HG03159 (cell line): ENCODE measurements around the gene SRCAP.
A peak's percentile ranks its signal among the peaks of the same experiment; 100 is the strongest.
"Not testable (repeated sequence)": the region's sequence is repeated elsewhere in the genome, so short reads cannot be mapped to it uniquely, and the experiment has no call there.

Experiments used
- ATAC-seq: cut with Tn5 transposase; IDR thresholded peaks from one replicate; pipeline ENCODE4 v1.9.1; 2021; ENCODE audit warnings: mild to moderate bottlenecking, moderate library complexity; ENCODE audit not compliant: unreplicated experiment

Gene SRCAP

DNA sequence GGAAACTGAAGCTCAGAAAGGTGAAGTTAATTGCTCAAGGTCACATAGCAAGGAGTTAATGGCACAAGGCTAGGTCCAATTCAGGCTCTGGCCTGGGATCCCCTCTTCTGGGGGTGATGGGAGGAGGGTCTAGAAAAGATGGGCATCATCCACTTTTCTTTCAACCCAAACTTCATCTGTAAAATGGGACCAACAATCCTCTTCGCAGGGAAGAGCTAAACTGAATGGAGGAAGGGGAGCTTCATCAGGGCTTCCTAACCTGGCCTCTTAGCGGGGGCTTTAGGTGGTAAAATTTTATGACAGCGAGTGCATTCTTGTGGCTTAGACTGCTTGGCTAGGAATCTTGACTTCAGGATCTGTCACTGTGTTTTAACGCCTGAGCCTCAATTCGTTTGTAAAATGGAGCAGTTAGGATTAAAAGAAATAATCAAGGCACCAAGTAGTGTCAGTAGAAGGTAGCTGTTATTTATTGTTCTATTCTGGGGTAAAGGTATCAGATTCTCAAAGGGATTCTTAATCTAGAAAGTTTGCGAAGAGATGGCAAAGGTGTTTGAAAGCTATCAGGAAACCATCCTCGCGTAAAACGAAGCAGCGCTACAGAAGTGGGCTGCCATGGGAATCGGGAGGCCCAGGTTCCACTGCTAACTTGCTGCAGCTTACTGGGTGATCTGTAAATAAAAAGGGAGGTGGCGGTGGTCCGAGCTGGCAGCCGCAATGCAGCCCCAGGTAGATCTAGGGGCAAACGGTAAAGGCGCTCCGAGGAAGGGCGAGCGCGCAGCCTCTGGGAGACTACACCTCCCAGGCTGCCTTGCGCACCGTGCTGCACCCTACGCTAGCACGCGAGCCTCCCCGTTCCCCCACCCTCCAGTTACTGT, 1.5 kb upstream of the SRCAP start:
- peak; percentile 82 for ATAC-seq

DNA sequence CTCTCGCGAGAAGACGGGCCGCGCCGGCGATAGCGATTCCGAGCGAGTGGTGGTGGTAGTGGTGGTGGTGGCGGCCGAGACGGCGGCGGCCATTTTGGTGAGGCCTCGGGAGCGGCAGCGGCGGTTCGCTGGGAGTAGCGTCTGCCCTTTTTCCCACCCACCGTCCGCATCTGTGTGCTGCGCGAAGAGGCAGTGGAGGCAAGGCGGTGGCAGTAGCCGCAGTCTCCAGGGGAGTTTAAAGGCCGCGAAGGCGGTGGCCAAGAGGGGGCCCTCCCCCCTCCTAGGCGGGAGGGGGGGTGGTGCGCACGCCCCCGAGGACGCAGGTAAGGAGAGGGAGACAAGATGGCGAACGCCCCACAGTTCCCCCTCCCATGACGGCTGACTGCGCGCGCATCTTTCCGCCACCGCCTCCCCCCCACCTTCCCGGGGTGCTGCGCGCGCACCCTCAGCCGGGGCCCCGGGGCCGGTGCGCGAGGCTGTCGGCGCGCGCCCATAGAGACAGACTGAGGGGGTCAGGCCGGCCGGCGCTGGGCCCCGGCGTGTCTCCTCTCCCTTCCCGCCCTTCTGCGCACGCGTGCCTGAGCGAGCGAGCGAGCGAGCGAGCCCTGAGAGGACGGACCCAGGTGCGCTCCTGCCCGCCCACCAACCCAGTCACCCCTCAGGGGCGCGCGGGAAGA, 694 bp upstream of the SRCAP start:
- ATAC-seq = peak; percentile 64

DNA sequence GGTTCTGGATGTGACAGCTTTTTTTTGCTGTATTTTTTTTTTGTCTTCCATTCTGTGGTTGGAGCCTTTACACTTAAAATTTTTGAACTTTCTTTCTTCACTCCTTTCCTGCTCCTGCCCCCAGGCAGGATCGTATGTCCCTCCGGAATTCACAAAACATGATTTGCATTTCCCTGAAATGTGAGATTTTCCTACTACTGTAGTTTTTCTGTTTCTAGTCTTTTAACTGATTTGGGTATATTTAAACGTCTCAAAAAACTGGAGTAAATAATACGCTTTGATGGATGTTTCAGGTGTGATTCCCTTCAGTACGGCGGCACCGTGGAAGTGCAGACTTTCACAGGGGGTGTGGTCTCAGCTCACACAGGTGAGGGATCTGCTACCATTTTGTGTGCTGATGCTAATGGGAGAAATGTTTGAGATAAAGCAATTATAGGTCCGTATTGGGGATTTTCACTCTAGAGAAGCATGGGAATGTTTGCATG, 686 bp downstream of the SRCAP start:
- ATAC-seq = no peak

DNA sequence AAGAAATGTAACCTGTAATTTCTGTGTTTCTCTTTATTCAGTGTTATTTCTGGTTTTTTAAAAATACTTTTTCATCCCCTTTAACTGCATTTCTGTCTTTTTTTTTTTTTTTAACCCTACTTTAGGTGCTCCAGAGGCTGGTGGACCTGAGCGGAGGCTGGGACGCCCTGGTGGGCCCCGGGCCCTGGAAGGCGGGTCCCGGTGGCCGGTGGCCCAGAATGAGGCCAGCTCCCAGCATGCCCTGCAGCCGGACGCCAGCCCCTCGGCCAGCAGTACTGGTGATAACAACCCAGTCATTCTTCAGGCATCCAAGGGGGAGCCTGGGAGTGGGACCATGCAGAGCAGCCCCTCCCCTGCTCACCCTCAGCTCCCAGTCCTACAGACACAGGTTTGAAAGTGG, 1.5 kb downstream of the SRCAP start:
- no peak for ATAC-seq

DNA sequence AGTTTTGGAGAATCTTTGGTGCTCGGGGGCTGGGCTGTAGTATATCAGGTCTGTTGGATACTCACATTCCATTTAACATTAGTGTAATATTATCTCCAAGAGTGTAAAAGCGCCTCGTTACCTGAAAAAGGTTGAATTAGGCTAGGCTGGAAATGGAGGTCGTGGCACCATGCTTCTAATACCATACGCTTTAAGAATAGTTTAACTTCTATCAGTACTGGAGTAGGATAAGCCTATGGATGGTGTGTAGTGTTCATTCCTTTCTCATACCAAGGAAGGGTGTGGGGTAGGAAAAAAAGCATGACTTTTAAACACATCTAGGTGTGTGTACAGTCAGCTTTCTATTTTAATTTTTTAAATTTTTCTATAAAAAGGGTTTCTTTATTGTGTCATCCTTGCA, 2.0 kb downstream of the SRCAP start:
- no peak for ATAC-seq

DNA sequence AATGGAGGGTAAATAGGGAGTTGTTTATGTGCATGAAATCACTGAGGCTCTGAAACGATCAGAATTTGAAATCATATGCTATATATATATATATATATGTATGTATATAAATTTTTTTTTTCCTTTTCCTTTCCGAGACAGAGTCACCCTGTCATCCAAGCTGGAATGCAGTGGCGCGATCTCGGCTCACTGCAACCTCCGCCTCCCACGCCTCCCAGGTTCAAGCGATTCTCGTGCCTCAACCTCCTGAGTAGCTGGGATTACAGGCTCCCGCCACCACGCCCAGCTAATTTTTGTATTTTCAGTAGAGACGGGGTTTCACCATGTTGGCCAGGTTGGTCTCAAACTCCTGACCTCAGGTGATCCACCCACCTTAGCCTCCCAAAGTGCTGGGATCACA, 4.1 kb downstream of the SRCAP start:
- not testable (repeated sequence) for ATAC-seq

DNA sequence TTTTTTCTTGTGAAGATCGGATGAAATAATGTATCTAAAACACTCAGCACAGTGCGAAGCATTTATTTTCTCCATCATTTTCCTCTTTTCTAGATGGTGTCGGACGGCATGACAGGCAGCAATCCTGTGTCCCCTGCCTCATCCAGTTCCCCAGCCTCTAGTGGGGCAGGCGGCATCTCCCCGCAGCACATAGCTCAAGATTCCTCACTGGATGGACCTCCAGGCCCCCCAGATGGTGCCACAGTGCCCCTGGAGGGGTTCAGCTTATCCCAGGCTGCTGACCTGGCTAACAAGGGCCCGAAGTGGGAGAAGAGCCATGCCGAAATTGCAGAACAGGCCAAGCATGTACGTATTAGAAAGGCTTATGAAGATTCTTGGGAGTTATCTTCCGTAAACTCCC, 5.0 kb downstream of the SRCAP start:
- no peak for ATAC-seq

DNA sequence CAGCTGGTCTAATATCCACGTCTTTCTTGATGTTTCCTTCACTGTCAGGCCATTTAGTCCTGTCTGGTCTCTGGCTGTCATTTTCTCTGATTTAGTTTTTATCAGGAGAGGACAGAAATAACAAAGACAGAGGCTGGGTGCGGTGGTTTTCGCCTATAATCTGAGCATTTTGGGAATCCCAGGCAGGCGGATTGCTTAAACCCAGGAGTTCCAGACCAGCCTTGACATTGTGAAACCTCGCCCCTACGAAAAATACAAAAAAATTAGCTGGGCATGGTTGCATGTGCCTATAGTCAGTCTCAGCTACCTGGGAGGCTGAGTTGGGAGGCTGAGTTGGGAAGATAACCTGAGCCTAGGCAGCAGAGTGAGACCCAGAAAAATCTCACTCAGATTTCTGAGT, 7.1 kb downstream of the SRCAP start:
- ATAC-seq = no peak

DNA sequence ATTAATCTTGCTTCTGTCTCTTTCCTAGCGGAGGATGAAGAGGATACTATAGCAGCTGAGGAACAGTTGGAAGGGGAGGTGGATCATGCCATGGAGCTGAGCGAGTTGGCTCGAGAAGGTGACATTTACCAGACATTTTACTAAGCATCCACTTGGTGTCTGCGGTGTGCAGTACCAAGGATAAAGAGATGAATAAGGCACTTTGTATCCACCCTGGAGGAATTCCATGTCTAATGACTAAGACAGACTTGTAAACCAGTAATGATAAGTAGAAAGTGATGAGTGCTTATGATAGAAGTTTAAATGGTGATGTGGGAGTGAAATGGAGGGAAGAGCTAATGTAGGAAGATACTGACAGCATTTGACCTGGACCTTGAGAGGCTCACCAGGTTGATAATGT, 12.0 kb downstream of the SRCAP start:
- no peak for ATAC-seq

DNA sequence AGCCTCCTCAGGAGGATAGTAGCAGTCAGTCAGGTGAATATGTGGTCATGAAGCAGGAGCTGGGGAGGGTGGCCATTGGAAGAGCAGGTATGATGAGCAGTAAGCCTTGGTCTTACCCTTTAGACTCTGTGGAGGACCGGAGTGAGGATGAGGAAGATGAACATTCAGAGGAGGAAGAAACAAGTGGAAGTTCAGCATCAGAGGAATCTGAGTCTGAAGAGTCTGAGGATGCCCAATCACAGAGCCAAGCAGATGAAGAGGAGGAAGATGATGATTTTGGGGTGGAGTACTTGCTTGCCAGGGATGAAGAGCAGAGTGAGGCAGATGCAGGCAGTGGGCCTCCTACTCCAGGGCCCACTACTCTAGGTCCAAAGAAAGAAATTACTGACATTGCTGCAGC, 12.7 kb downstream of the SRCAP start:
- no peak for ATAC-seq

DNA sequence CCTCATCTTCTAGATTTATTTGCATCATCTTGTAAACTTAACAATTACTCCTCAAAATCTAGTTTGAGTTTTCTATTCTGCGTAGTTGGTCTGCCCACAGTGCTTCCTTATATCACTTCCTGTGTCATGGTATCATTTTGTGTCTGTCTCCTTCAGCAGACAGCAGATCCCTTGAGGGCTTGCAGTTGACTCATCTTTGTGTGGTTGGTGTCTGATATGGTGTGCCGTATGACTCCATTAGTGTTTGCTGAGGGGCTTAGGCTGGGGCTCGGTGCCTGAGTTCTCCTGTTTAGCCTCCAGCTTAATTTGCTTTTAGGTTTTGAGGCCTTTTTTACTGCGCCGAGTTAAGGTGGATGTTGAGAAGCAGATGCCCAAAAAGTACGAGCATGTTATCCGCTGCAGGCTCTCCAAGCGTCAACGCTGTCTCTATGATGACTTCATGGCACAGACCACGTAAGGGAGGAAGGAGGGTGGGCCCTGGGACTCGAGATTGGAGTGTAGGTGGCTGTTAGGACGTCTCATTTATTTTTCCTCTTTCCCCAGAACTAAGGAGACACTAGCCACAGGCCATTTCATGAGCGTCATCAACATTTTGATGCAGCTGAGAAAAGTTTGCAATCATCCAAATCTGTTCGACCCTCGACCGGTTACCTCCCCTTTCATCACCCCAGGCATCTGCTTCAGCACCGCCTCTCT, 16.9 kb downstream of the SRCAP start:
- no peak for ATAC-seq

DNA sequence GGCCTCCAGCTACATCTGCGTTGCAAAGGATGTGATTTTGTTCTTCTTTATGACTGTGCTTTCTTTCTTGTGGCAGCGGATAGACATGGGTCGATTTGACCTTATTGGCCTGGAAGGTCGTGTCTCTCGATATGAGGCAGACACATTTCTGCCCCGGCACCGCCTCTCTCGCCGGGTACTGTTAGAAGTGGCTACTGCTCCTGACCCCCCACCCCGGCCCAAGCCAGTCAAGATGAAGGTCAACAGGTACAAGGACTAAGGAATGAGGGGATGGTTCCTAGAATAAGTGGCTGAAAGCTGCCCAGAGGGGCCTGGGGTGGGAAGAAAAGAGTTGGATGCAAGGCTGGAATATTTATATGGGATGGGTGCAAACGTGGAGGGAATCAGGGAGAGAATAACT, 21.1 kb downstream of the SRCAP start:
- ATAC-seq = no peak

DNA sequence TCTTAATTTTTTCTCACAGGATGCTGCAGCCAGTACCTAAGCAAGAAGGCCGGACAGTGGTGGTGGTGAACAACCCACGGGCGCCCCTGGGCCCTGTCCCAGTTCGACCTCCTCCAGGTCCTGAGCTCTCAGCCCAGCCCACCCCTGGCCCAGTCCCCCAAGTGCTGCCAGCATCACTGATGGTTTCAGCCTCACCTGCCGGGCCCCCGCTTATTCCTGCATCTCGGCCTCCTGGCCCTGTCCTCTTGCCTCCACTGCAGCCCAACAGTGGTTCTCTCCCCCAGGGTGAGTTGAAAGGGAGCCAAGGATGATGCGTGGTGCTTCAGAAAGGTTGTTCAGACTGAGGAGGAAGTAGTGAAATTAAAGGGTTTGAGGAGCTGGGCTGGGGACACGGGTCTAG, 21.7 kb downstream of the SRCAP start:
- no peak for ATAC-seq

DNA sequence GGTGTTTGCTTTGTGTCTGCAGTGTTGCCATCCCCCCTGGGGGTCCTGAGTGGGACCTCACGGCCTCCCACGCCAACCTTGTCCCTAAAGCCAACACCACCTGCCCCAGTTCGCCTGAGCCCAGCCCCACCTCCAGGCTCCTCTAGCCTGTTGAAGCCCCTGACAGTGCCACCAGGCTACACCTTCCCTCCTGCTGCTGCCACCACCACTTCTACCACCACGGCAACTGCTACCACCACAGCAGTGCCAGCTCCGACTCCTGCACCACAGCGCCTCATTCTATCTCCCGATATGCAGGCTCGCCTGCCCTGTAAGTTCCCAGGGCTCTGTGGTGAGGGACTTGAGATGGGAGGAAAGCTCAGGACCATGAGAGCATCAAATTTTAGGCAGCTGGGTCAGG, 22.2 kb downstream of the SRCAP start:
- no peak for ATAC-seq

DNA sequence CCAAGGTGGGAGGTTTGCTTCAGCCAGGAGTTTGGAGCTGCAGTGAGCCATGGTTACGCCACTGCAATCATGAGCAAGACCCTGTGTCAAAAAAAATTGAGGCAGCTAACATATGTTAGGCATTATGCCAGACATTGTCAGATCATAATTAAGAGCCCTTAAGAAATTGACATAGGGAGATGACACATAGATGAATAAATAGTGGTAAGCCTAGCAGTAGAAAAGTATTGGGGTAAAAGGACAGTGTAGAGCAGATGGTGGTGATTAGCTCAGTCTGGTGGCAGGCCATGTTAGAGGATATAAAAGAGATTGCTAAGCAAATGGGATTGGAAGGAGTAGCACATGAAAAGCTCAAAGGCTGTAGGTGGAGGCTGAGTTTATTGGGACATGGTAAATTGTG, 22.6 kb downstream of the SRCAP start:
- ATAC-seq = no peak

DNA sequence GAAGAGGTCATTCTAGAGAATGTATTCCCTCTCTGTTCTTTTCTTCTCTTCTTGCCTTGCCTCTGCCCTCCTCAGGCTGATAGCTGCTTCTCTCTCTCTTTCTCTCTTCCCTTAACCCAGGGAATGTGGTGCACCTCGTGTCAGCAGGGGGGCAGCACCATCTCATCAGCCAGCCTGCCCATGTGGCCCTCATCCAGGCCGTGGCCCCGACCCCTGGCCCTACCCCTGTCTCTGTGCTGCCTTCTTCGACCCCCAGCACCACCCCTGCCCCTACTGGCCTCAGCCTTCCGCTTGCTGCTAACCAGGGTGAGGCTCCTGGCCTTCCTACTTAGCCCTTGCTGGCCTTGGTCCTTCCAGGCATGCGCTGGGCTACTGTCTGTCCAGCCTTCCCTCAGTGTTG, 23.5 kb downstream of the SRCAP start:
- no peak for ATAC-seq

DNA sequence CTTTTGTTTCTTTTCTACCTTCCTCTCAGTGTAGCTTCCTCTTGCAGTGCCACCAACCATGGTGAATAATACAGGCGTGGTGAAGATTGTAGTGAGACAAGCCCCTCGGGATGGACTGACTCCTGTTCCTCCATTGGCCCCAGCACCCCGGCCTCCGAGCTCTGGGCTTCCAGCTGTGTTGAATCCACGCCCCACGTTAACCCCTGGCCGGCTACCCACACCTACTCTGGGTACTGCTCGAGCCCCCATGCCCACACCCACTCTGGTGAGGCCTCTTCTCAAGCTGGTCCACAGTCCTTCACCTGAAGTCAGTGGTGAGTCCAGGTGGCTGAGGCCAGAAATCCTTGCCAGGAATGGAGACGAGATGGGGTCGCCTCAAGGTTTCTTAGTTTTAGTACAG, 23.9 kb downstream of the SRCAP start:
- ATAC-seq = no peak

DNA sequence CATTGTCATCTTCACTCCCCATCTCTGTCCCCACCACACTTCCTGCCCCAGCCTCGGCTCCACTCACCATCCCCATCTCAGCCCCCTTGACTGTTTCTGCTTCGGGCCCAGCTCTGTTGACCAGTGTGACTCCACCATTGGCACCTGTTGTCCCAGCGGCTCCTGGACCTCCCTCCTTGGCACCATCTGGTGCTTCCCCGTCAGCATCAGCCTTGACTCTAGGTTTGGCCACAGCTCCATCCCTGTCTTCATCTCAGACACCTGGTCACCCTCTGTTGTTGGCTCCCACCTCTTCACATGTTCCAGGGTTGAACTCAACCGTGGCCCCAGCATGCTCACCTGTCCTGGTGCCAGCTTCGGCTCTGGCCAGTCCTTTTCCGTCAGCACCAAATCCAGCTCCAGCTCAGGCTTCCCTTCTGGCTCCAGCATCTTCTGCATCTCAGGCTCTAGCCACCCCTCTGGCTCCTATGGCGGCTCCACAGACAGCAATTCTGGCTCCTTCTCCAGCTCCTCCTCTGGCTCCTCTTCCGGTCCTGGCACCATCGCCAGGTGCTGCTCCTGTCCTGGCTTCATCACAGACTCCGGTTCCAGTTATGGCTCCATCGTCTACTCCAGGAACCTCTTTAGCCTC, 24.9 kb downstream of the SRCAP start:
- ATAC-seq = no peak

DNA sequence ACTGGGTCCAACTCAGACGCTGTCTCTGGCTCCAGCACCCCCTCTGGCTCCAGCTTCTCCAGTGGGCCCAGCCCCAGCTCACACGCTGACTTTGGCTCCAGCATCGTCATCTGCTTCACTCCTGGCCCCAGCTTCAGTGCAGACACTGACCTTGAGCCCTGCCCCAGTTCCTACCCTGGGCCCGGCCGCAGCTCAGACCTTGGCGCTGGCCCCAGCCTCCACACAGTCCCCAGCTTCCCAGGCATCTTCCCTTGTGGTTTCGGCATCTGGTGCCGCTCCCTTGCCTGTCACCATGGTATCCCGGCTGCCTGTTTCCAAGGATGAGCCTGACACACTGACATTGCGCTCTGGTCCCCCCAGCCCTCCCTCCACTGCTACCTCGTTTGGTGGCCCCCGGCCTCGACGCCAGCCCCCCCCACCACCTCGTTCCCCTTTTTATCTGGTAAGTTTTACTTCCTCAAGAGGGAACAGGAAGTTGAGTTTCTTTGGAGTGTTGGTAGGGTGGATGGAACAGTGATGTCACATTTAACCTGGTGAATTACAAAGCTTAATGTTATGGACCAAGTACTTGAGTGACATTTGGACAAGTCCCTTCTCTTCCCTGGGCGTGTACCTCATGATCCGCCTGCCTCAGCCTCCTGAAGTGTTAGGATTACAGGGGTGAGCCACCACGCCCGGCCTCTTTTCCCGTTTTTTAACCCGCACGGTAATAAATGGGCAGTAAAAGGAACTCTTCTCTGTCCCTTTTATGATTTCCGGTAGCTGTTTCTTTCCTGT, 25.9 kb downstream of the SRCAP start:
- ATAC-seq = no peak

DNA sequence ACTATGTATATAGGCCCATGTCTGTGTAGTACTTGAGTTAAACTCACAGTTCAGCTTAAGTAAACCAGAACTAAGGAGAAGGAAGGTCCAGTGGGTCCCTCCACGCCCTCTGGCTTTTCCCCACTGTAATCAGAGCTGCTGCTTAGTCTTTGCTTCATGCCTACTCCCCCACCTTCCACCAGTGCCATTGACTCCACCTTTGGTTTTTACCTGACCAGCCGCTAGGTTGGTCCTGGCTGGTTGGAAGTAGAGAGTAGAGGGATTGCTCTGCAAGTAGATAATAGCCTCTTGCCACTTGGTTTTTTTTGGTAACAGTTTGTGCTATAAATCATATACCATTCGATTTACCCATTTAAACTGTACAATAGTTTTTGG, 26.4 kb downstream of the SRCAP start:
- no peak for ATAC-seq

DNA sequence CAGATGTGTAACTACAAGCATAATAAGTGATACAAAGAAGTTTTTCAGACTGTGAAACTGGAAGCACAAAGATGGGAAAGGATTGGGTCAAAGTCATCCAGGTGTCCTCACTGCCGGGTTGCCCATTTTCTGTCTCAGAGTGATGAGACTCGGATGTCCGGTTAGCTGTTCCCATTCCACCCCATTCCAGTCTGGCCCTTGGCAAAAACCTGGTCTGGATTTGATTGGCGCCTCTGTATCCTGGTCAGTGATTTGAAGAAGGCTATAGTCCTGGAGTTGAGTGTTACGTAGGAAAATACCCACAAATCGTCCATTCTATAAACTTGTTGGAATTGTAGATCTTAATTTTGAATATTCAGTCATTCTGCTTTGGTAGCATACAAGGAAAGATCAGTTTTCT, 29.4 kb downstream of the SRCAP start:
- no peak for ATAC-seq
